ENCODE results near the gene BOK.
"Not testable (repeated sequence)": the region's sequence is repeated elsewhere in the genome, so short reads cannot be mapped to it uniquely, and the experiment has no call there.

The BOK gene

DNA sequence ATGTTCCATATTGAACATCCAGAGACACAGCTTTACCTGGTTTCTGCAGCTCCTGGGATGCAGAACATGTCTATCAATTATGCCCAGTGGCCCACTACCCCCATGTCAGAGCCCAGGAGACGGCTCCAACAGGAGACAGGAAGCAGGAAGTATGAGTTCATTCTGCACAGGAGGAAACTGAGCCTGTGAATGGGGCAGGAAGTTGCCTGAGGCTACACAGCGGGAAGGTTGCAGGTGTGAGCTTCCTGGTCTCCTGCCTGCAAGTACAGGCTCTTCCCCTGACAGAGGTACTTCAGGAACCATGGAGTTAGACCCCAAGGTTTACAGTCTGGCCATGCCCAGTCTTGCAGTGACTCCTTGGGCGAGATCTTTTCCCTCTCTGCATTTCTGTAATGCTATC lies 2.8 kb upstream of the BOK start:
- no peak for DNase-seq (ENCODE audit: low read depth, low spot score)

GRCh38 chr2:241556746-241557145 lies 1.8 kb upstream of the BOK start:
- DNase-seq (ENCODE audit: low read depth, low spot score): no peak

DNA sequence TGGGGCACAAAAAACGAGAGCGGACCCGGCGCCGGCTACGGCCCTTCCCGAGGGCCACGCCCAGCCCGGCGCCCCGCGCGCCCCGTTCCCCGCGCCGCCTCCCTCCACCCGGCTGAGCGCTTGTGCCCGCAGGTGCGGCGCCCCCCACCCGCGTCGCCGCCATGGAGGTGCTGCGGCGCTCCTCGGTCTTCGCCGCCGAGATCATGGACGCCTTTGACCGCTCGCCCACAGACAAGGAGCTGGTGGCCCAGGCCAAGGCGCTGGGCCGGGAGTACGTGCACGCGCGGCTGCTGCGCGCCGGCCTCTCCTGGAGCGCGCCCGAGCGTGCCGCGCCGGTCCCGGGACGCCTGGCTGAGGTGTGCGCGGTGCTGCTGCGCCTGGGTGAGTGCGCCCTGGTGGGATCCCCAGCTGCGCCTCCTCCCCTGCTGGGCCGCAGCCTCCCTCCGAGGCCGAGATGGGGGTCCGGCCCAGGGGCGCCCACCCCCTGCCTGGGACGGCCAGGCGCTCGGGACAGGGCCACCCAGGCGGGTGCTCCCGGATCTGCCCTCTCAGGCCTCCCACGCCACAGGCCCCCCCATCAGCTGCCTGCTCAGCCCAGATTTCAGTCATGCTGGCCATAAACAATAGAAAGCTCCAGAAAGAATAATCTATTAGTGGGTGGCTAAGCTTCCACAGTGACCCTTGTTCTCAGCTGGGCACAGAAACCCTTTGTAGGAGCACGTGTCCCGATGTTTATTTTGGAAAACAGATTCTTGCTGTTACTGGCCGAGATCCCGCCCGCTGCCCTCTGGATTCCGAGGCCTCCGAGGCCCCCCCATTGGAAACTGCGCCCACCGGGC lies 997 bp downstream of the BOK start:
- DNase-seq (ENCODE audit: low read depth, low spot score): no peak

DNA sequence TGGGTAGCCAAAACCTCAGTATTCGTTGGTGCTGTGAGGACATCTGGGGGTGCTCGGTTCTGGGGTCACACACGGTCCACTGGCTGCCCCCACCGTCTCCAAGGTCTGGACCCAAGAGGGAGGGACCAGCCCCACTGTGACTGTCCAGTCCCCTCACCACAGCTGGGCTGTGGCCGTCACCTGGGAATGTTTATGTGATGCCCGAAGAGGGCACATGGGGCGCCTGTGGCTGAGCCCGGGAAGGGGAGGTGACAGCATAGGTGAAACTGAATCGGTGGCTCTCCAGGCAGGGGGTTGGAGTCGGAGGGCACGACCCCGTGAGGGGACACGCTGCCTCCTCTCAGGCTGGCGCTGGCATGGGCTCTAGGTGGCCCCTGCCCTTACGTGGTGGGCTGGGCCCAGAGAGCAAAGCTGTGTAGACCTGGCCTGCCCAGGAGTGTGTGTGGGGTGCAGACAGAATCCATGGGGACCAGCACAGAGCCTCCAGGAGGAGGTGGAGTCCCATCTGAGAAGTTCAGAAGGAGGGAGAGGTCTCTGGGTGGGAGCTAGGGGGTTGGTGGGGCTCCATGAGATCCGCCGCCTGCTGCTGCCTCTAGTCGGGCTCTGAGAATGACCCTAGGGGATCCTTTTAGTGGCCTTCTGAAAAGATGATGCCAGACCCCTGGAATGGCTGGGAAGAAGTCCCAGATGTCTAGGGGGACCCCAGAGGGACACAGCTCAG lies 1.8 kb downstream of the BOK start:
- no peak for DNase-seq (ENCODE audit: low read depth, low spot score)

GRCh38 chr2:241560883-241561474 lies 2.4 kb downstream of the BOK start:
- no peak for DNase-seq (ENCODE audit: low read depth, low spot score)

GRCh38 chr2:241561832-241562231 lies 3.3 kb downstream of the BOK start:
- no peak for DNase-seq (ENCODE audit: low read depth, low spot score)

GRCh38 chr2:241562269-241562891 lies 3.8 kb downstream of the BOK start:
- DNase-seq (ENCODE audit: low read depth, low spot score): no peak

DNA sequence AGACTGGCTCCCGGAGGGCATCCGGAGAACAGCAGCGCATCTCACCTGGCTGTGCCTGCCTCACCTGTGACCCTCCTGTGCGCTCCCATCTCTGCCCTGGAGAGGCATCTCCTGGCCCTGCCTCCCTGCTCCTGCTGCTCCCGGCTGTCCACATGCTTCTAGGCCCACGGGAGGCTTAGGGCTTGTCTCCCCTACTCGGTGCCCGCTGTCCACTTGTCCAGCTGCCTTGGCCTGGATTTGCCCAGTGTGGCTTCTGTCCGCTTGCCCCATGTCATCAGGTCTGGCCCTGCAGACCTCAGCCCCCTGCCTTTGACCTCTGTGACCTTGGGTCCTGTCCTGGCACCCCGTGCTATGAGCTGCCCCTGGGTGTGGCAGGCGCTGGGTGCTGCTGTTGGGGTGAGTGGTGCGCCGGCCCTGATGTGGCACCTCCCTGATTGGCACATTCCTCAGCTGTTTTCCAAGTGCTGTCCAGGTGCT lies 4.5 kb downstream of the BOK start:
- no peak for DNase-seq (ENCODE audit: low read depth, low spot score)

DNA sequence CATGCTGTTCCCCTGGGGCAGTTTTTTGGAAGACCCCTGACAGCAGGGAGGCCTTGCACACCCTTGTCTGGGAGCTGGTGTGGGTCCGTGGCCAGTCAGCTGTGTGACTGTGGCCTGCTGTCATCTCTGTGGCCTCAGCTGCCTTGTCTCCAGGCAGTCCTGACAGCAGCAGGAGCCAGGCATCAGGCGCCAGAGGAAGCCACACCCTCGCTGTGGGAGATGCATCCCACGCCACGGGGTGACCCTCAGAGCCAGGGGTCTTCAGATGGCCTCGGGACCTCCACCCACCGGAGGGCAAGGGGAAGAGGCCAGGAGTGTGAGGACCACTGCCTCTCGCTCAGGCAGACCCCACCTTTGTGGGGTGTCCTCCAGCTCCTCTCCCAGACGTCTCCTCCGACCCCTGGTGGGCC lies 5.0 kb downstream of the BOK start:
- no peak for DNase-seq (ENCODE audit: low read depth, low spot score)

- no peak for DNase-seq (ENCODE audit: low read depth, low spot score)
These were observed 5.5 kb downstream of the BOK start for GRCh38 chr2:241563981-241564595.

DNA sequence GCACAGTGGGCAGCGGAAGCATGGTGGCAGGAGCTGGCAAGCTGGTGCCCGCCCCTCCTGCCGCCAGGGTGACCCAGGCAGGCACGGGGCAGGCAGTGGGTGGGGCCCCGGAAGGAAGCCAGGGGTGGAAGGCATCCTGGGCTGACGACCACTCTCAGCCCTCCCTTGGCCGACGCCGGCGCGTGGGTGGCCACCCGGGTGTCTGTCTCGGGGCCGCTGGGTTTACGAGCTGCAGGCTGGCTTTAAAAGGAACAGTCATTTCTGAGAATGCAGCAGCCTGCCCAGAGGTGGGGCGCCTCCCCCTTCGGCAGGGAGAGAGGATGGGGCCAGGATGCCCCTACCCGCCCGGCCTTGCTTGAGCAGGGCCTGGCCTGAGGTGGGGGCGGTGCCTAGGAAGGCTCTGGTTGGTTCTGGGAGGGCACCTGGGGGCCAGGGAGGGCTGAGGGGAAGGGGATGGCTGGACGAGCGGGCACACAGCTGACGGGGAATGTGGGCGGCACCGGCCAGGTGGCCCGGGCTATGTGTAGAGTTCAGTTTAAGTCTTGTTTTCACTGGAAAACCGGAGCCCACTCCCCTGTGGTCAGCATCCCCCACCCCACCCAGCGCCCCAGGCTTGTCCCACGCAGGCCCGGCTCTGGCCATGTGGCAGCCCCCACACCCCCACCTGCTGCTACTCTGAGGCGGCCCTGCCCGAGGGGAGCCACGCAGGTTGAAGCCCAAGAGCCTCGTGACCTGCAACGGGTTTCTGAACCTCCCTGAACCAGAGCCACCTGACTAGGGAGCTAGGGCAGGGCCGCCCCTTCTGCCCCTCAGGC lies 6.3 kb downstream of the BOK start:
- no peak for DNase-seq (ENCODE audit: low read depth, low spot score)

GRCh38 chr2:241565411-241565810 lies 6.9 kb downstream of the BOK start:
- no peak for DNase-seq (ENCODE audit: low read depth, low spot score)

GRCh38 chr2:241566021-241566420 lies 7.5 kb downstream of the BOK start:
- not testable (repeated sequence) for DNase-seq (ENCODE audit: low read depth, low spot score)

DNA sequence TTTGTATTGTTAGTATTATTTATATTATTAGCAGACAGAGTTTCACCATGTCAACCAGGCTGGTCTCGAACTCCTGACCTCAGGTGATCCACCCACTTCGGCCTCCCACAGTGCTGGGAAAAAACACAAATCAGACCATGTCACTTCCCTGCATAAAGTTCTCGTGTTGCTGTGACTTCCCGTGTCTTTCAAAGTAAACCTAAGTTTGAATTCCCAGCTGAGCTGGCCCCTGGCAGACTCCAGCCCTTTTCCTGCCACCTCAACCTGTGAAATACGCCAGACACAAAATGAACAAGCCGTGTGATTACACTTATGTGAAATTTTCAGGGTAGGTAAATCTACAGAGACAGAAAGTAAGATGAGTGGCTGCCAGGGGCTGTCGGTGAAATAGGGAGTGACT lies 7.9 kb downstream of the BOK start:
- no peak for DNase-seq (ENCODE audit: low read depth, low spot score)

DNA sequence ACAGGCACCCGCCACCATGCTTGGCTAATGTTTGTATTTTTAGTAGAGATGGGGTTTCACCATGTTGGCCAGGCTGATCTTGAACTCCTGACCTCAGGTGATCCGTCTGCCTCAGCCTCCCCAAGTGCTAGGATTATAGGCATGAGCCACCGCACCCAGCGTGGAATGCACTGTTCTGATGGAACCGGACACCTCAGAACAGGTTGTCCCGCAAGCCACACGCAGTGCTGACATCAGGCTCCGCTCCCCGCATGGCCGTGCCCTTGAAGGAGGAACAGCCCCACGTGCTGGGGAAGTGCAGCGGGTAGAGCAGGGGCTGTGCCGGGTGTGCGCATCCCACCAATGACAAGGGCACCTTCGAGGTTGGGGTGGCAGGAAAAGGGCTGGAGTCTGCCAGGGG lies 8.7 kb downstream of the BOK start:
- DNase-seq (ENCODE audit: low read depth, low spot score): not testable (repeated sequence)

DNA sequence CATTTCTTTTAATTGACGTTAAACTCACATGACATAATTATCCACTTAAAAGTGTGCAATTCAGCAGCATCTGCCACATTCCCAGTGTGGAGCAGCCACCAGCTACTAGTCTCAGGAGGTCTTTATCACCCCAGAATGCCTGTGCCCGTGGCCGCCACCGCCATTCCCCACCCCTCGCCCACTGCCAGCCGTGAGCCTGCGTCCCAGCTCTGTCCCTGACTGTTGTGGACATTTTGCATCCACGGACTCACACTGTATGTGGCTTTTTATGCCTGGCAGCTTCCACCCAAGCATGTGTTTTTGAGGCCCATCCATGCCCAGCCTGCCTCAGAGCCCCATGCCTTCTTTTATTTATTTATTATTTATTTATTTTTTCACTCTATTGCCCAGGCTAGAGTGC lies 9.2 kb downstream of the BOK start:
- no peak for DNase-seq (ENCODE audit: low read depth, low spot score)

DNA sequence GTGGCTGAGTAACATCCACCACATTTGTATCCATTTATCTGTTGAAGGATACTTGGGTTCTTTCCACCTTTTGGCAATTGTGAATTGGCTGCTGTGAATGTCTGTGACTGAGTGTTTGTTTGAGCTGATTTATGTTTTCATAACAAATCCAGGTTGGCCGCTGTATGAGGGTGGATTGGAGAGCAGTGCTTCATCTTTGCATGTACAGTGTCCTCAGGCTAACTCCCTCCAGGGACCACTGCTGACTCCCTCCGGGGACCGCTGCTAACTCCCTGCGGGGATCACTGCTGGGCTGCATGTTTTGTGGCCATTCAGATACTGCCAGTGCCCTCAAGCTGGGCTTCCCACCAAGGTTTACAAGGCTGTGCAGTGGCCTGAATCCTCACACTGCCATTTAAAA lies 10.2 kb downstream of the BOK start:
- no peak for DNase-seq (ENCODE audit: low read depth, low spot score)

DNA sequence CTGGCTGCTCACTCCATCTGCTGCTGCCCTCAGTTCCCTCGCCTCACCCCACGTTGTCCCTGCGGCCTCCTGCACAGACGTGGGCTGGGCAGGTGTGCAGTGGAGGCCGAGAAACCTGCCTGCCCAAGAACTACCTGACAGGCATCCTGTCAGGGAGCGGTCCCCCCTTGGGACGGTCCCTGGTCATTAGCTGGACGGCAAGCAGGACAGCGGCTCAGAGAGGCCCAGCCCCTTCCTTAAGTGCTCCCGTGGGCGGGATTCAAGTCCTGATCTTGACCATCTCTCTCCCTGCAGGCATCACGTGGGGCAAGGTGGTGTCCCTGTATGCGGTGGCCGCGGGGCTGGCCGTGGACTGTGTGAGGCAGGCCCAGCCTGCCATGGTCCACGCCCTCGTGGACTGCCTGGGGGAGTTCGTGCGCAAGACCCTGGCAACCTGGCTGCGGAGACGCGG lies 11.3 kb downstream of the BOK start:
- DNase-seq (ENCODE audit: low read depth, low spot score): no peak

GRCh38 chr2:241570961-241571581 lies 12.5 kb downstream of the BOK start:
- no peak for DNase-seq (ENCODE audit: low read depth, low spot score)
